ENCODE results near the gene ABCE1.
"Not testable (repeated sequence)": the region's sequence is repeated elsewhere in the genome, so short reads cannot be mapped to it uniquely, and the experiment has no call there.

Gene ABCE1

GRCh38 chr4:145103496-145103895 lies 5.4 kb downstream of the ABCE1 start:
- DNase-seq, result no peak

DNA sequence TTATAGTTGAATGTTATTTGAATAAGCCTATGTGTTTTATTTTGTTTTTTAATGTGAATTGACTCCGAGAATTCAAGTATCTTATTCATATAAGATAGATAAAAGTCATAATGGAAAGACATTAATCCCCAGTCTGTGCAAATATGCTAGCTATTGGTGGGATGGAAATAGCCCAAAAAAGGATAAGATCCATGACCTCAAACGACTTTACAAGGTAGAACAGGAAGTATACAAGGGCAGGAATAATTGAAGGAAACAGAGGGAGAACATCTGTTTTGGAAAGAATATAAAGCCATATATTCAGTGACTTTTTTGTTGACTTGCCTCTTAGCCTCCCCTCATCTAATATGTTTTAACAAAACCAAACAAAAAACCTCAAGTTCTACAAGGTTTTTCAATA lies 9.0 kb downstream of the ABCE1 start:
- DNase-seq, result no peak

GRCh38 chr4:145108128-145108527 lies 10.0 kb downstream of the ABCE1 start:
- no peak for DNase-seq

- no peak for DNase-seq
These were observed 27.3 kb downstream of the ABCE1 start for GRCh38 chr4:145125396-145125795.

GRCh38 chr4:145130130-145130529 lies 32.0 kb downstream of the ABCE1 start:
- DNase-seq, result no peak

- no peak for DNase-seq
These were observed 32.8 kb downstream of the ABCE1 start for GRCh38 chr4:145130788-145131399.

DNA sequence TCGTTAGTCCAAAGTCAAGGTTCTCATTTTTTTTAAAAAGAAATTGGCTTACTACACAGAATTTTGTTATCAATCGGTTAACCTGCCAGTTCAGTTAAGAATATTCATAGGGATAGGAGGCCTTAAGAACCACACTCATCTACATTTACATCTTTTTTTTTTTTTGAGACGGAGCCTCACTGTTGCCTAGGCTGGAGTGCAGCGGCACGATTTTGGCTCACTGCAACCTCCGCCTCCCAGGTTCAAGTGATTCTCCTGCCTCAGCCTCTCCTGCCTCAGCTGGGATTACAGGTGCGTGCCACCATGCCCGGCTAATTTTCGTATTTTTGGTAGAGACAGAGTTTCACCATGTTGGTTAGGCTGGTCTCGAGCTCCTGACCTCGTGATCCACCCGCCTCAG lies 33.7 kb downstream of the ABCE1 start:
- no peak for DNase-seq

GRCh38 chr4:145132511-145133098 lies 34.5 kb downstream of the ABCE1 start:
- no peak for DNase-seq

- not testable (repeated sequence) for DNase-seq
These were observed 38.1 kb downstream of the ABCE1 start for GRCh38 chr4:145136219-145136618.

DNA sequence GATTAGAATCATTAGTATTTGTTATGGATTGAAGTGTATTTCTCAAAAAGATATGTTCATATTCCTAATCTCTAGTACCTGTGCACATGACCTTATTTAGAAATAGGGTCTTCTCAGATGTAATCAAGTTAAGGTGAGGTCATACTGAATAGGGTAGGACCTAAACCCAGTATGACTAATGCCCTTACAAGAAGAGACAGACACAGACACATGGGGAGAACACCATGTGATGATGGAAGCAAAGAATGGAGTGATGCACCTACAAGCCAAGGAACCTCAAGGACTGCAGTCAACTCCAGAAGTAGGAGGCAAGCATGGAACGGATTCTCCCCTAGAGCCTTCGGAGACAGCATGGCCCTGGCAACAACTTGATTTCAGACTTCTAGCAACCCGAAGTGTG lies 50.9 kb downstream of the ABCE1 start:
- no peak for DNase-seq

DNA sequence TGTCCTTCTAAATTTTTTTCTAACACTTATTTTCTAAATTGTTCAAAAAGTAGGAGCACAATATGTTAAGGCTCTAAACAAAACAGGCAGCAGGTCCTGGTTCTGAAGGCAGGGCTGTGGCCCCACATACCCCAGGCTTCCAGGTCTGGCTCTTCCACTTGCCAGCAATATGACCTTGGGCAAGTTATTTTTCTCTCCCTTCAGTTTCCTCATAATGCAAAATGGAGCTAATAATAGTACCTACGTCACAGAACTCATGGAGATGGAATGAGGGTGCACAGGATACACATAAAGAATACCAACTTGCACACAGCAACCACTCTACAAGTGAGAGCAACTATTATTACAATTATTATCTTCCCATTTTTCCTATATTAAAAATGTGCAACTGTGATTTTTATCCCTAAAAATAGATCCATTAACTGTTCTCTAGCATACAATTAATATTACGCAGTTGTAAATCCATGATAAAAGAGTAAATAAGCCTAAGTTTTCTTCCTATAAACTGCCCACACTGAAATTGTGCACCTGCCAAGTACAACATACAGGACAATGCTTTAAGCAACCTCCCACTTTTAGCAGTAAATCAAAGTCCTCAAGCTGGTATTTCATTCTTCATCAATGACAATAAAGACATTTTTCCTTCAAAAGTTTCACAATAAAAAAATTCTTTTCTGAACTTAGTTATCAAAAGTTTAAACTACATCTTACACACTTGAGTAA lies 55.2 kb downstream of the ABCE1 start:
- DNase-seq, result no peak

DNA sequence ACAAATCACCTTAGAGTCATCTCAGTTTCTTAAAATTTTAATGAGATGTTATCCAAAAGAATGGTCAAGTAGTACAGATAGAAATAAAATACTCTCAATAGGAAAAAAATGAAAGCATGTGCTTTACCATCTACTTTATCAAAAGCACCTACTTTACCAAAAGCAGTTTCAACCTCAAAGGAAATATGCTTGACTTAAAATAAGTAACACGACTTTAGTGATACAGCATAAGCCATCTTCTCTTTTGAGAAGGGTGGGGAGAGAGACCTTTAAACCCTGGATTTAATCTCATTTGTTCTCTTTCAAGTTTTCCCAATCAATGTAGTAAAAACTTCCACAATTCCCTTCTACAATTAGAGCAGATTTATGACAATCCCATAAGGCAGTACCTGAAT lies 55.8 kb downstream of the ABCE1 start:
- DNase-seq, result no peak

- DNase-seq, result no peak
These were observed 56.5 kb downstream of the ABCE1 start for GRCh38 chr4:145154573-145154972.

DNA sequence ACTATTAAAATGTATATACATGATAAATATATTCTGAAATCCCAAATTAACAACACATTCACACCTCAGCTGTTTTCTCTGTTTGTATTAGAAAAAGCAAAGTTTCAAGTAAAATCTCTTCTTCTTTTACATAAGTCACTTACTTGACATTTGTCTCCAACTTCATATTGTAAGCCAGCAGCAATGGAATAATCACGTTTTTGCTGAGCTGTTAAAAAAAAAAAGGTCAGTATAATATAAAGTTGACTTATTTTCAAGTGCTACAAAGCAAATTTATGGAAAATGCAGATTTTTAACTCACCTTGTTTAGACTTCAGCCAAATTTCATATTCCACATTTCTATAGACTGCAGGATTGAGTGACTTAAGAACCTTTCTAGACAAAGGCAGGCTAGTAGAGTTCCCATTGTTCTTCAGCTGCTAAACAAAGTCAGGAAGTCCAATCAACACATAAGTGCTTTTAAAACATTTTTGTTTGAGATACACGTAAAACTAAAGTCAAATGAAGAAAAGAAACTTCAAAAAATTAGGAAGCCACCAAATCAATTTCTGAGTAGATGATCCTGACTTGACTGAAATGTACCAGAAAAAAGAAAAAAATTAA lies 57.3 kb downstream of the ABCE1 start:
- DNase-seq, result no peak

- DNase-seq, result no peak
These were observed 58.9 kb downstream of the ABCE1 start for GRCh38 chr4:145156986-145157385.

GRCh38 chr4:145161549-145161948 lies 63.4 kb downstream of the ABCE1 start:
- DNase-seq, result no peak

DNA sequence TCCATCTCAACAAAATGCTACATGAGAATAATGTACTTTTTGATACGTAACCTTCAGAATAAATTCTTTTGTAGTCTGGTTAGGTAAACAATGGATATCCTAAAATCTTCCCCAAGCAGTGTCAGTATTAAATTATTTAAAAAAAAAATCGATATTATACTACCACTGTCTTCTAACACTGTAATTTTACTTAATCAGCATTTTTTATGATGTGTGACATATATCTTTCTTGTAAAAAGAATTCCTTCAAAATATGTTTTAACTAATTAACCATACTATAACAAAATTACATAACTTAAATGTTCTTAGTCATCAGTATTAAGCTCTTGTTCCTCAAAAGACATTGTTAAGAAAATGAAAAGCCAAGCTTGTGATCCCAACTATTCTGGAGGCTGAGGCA lies 69.8 kb downstream of the ABCE1 start:
- DNase-seq, result no peak

- no peak for DNase-seq
These were observed 70.6 kb downstream of the ABCE1 start for GRCh38 chr4:145168581-145169187.

GRCh38 chr4:145170223-145170622 lies 72.1 kb downstream of the ABCE1 start:
- DNase-seq, result no peak

GRCh38 chr4:145171911-145172310 lies 73.8 kb downstream of the ABCE1 start:
- peak; percentile 31 for DNase-seq

GRCh38 chr4:145176641-145177432 lies 78.7 kb downstream of the ABCE1 start:
- DNase-seq, result peak; percentile 37

DNA sequence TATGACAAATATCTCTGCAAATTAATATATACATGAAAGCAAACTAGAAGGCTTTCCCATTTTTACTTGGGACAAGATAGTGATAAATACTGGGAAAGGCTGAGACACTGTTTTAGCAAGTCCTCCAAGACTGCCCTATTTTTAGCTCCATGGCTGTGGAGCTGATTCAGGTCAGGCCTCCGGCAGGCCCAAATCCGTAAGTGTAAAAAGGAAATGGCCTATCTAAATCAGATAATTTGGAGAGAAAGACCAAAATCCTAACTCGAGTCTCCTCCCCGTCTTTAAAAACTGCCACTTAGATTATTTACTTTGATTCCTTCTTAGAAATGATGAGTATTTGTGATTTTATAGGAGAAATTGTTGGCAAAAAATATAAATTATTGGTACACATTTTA lies 79.4 kb downstream of the ABCE1 start:
- no peak for DNase-seq

Data from NCI-H2029 treated with DMSO at 0.1 percent for 48 hours (cell line).